WERI-Rb-1 (cell line): Measurements from ENCODE around the gene CAMK2B.

ENCODE experiments used
- DNase-seq: peaks from one replicate; pipeline ENCODE4 v3.0.0-alpha.2; 2020
- H3K27ac ChIP-seq: fragments of 250-450 bp; sonication (Bioruptor Pico); 2 replicates; pipeline ENCODE4 v1.5.1; 2020; ENCODE audit warnings: mild to moderate bottlenecking, moderate library complexity
- H3K27me3 ChIP-seq: fragments of 250-450 bp; sonication (Bioruptor Pico); 2 replicates; pipeline ENCODE4 v1.5.1; 2021; ENCODE audit warnings: mild to moderate bottlenecking, low read depth, moderate library complexity; ENCODE audit not compliant: insufficient read depth, severe bottlenecking
- H3K36me3 ChIP-seq: fragments of 250-450 bp; sonication (Bioruptor Pico); 2 replicates; pipeline ENCODE4 v1.5.1; 2020; ENCODE audit warnings: mild to moderate bottlenecking, moderate library complexity
- H3K4me3 ChIP-seq: 2 replicates; pipeline ENCODE4 v1.5.1; 2011; ENCODE audit warnings: low read depth, mild to moderate bottlenecking, control low read depth, low read length
- H3K9me3 ChIP-seq: fragments of 250-450 bp; sonication (Bioruptor Pico); 2 replicates; pipeline ENCODE4 v1.5.1; 2021; ENCODE audit warnings: mild to moderate bottlenecking, moderate library complexity; ENCODE audit not compliant: severe bottlenecking
- CTCF ChIP-seq: IDR thresholded peaks from 2 replicates; pipeline ENCODE4 v1.5.1; 2011; ENCODE audit warnings: low read depth, mild to moderate bottlenecking, control low read depth, inconsistent platforms, low read length

The CAMK2B gene

GRCh38 chr7:44249639-44250234 is 75.7 kb downstream of the CAMK2B start:
- Histone ChIP-seq H3K4me3 (no peak overlapping the region), H3K27ac (no peak overlapping the region), H3K36me3 (no peaks in the 10 kb centered on the region), H3K9me3 (no peaks in the 10 kb centered on the region), H3K27me3 (no peaks in the 10 kb centered on the region)
- TF ChIP-seq CTCF = no peak
- DNase-seq = no peak

GRCh38 chr7:44247868-44248651 is 77.3 kb downstream of the CAMK2B start:
- Histone ChIP-seq H3K9me3 (no peaks in the 10 kb centered on the region), H3K27ac (no peak overlapping the region), H3K27me3 (no peaks in the 10 kb centered on the region), H3K4me3 (no peak overlapping the region), H3K36me3 (no peaks in the 10 kb centered on the region)
- DNase-seq = no peak
- no peak for TF ChIP-seq CTCF

- TF ChIP-seq CTCF = no peak
- H3K27me3 ChIP-seq = no peaks in the 10 kb centered on the region
- H3K9me3 ChIP-seq = no peaks in the 10 kb centered on the region
- H3K27ac ChIP-seq = no peak overlapping the region
- H3K4me3 ChIP-seq = no peak overlapping the region
- no peaks in the 10 kb centered on the region for H3K36me3 ChIP-seq
- DNase-seq = no peak
Observed at GRCh38 chr7:44246396-44247113, 78.8 kb downstream of the CAMK2B start.

GRCh38 chr7:44244282-44244681 is 81.1 kb downstream of the CAMK2B start:
- H3K36me3 ChIP-seq = no peaks in the 10 kb centered on the region
- no peaks in the 10 kb centered on the region for H3K27me3 ChIP-seq
- no peaks in the 10 kb centered on the region for H3K9me3 ChIP-seq
- peak; percentile 62 for DNase-seq
- no peak overlapping the region for H3K27ac ChIP-seq
- H3K4me3 ChIP-seq = no peak overlapping the region
- peak; percentile 88 for TF ChIP-seq CTCF

GRCh38 chr7:44242091-44242490 is 83.3 kb downstream of the CAMK2B start:
- DNase-seq = no peak
- Histone ChIP-seq H3K4me3 (no peak overlapping the region), H3K27me3 (no peaks in the 10 kb centered on the region), H3K9me3 (no peaks in the 10 kb centered on the region), H3K36me3 (no peaks in the 10 kb centered on the region), H3K27ac (no peak overlapping the region)
- no peak for TF ChIP-seq CTCF
